Heart left ventricle (tissue), 16 donors: ENCODE results near the gene TAMM41. TPM values are rescaled to one million over a fixed set of nuclear protein-coding genes. Genes with fewer than 3 reads are reported as not detected.
"Not testable (repeated sequence)": the region's sequence is repeated elsewhere in the genome, so short reads cannot be mapped to it uniquely, and the experiment has no call there.

ENCODE experiments used
- ATAC-seq, 4 donors: fragments of 200-7000 bp; cut with Tn5 transposase; one replicate each; pipeline ENCODE4 v1.9.1; 2020 to 2022; ENCODE audit warnings: moderate library complexity in 4 of 4, mild to moderate bottlenecking in 3 of 4, moderate number of reproducible peaks in 1 of 4
- DNase-seq, 5 donors: peaks; one replicate each; pipeline ENCODE4 v3.0.0-alpha.2; 2020
- H3K27ac ChIP-seq, 12 donors: fragments of 200-600 bp; sonication (generic) in 4 of 12; one replicate each; pipeline versions ENCODE4 v1.5.0 to v1.8.0; 2016 to 2022; ENCODE audit warnings: mild to moderate bottlenecking in 2 of 12
- H3K27me3 ChIP-seq, 9 donors: fragments of 200-600 bp; sonication (generic) in 2 of 9; one replicate each; pipeline versions ENCODE4 v1.5.1 to v1.8.0; 2016 to 2022; ENCODE audit warnings: mild to moderate bottlenecking in 3 of 9
- H3K36me3 ChIP-seq, 9 donors: fragments of 200-600 bp; sonication (generic) in 2 of 9; one replicate each; pipeline versions ENCODE4 v1.5.0 to v1.8.0; 2018 to 2022; ENCODE audit warnings: mild to moderate bottlenecking in 2 of 9
- H3K4me1 ChIP-seq, 12 donors: fragments of 200-600 bp; sonication (generic) in 4 of 12; one replicate each; pipeline versions ENCODE4 v1.5.0 to v1.8.0; 2016 to 2022; ENCODE audit warnings: mild to moderate bottlenecking in 3 of 12
- H3K4me3 ChIP-seq, 12 donors: fragments of 200-600 bp; sonication (generic) in 4 of 12; one replicate each; pipeline versions ENCODE4 v1.5.0 to v1.8.0; 2017 to 2022; ENCODE audit warnings: mild to moderate bottlenecking in 9 of 12, moderate library complexity in 4 of 12
- H3K9me3 ChIP-seq, 12 donors: fragments of 200-600 bp; sonication (generic) in 4 of 12; one replicate each; pipeline versions ENCODE4 v1.5.0 to v1.8.0; 2016 to 2022; ENCODE audit warnings: mild to moderate bottlenecking in 1 of 12
- POLR2A ChIP-seq, 2 donors: fragments of 450-650 bp; IDR thresholded peaks; one replicate each; pipeline ENCODE4 v1.6.1; 2017; ENCODE audit warnings: antibody characterized with exemption in 2 of 2, mild to moderate bottlenecking in 2 of 2, moderate library complexity in 2 of 2
- WGBS, 4 donors: extraction: QIAGEN DNeasy Blood & Tissue Kit in 2 of 4; methylation state at CpG; one replicate each; pipeline versions ENCODE4 v1.1.5 to v1.1.7; 2013 to 2018; 5-methylcytosine and 5-hydroxymethylcytosine counted together
- intact Hi-C, 10 donors: fragments of 100-400 bp; cut with DNase I; formaldehyde crosslinking; loops; one replicate each; pipeline versions ENCODE4 v1.11.1 to v1.14.2; 2022
- polyA plus RNA-seq, 2 donors: library from polyadenylated mRNA; stranded (reverse); fragments of 200-250 nt; gene quantifications; one replicate each; pipeline ENCODE4 v1.2.3, GENCODE V29; 2013
- total RNA-seq, 9 donors: library from RNA; depleted of rRNA in 2 of 9; stranded (reverse); fragments of >200 nt in 2 of 9; fragmentation: NEBNext Ultra II Directional in 3 of 9; extraction: Animal tissue kit (Norgen Biotek cat#: 25700) in 3 of 9; gene quantifications; one replicate each; pipeline versions ENCODE4 v1.1.0 to v1.2.4, GENCODE V29; 2016 to 2023
- TF ChIP-seq, protein P1 (sequence below), 12 donors: fragments of 200-600 bp; sonication (generic) in 4 of 12; IDR thresholded peaks; one replicate each; pipeline versions ENCODE4 v1.5.0 to v1.8.0; 2018 to 2022; ENCODE audit warnings: antibody characterized with exemption in 12 of 12, mild to moderate bottlenecking in 5 of 12
- donor health status: ischemic (EF 13 %, LVEDD 7.1; RV severe dilation, severe dysfunction).
- donor health status: healthy with polysubstance abuse.
- donor health status: DM: no; HTN: yes; CAD: no.
- donor health status: DM: no; HTN: no; CAD: no.
- donor health status: ischemic (EF 25% LVEDD 6.9; RV normal size, moderate dysfunction).
- donor health status: ischemic (EF 25% LVEDD 5.7; RV mildly dilated, moderate dysfunction).
- donor health status: healthy.
- donor health status: DM: yes; HTN: yes; CAD: no.
- donor health status: ischemic (EF 35%, LVEDD 5.7; RV mildly dilated, moderate dysfunction).
- donor health status: nonischemic (EF 11% LVEDD 7.7; RV severe dilation, severe dysfunction).
- donor health status: DM: yes; HTN: yes; CAD: no.
- donor health status: PGD.
- donor health status: ischemic (EF 29% LVEDD 5.4; RV normal size, mild dysfunction).
- donor health status: nonischemic (EF 23%, LVEDD 6.1; RV moderate dilation, normal function).

Gene TAMM41
- total and polyA plus RNA-seq, 11 donors = 4.5 to 12.7 (median 10.8) TPM

DNA sequence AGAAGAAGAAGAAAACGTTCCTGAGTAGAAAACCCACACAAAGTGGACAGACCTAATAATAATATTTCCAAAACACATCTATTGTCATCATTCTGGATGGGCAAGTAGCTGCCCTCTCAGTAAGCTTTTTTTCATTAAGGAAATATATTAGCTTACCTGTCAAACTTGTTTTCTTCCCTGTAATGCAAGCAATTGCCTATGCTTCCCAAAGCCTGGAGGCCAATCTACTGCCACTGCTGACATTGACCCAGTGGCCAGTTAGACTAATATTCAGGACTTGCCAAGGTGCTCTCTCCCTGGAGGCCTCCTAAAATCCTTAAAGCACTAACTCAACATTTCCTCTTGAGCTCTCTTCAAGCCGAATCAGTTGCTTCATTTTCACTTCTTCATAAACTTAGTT lies 86.7 kb downstream of the TAMM41 start:
- 76 to 88% (median 83%) methylated on average over 2 of the region's 2 CpGs for WGBS, 4 donors
- Histone ChIP-seq H3K4me1 (no peaks in the 10 kb centered on the region), H3K36me3 (no peaks in the 10 kb centered on the region), H3K4me3 (no peak overlapping the region), H3K27me3 (no peaks in the 10 kb centered on the region), H3K9me3 (no peaks in the 10 kb centered on the region), H3K27ac (no peak overlapping the region)
- ATAC-seq (no peak), DNase-seq (no peak)
- TF ChIP-seq, protein P1, sequence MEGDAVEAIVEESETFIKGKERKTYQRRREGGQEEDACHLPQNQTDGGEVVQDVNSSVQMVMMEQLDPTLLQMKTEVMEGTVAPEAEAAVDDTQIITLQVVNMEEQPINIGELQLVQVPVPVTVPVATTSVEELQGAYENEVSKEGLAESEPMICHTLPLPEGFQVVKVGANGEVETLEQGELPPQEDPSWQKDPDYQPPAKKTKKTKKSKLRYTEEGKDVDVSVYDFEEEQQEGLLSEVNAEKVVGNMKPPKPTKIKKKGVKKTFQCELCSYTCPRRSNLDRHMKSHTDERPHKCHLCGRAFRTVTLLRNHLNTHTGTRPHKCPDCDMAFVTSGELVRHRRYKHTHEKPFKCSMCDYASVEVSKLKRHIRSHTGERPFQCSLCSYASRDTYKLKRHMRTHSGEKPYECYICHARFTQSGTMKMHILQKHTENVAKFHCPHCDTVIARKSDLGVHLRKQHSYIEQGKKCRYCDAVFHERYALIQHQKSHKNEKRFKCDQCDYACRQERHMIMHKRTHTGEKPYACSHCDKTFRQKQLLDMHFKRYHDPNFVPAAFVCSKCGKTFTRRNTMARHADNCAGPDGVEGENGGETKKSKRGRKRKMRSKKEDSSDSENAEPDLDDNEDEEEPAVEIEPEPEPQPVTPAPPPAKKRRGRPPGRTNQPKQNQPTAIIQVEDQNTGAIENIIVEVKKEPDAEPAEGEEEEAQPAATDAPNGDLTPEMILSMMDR (IDR thresholded peaks at IDR 0.05) = no peak
- no peak for TF ChIP-seq POLR2A (IDR thresholded peaks at IDR 0.05)
- intact Hi-C loops = no loop called here

DNA sequence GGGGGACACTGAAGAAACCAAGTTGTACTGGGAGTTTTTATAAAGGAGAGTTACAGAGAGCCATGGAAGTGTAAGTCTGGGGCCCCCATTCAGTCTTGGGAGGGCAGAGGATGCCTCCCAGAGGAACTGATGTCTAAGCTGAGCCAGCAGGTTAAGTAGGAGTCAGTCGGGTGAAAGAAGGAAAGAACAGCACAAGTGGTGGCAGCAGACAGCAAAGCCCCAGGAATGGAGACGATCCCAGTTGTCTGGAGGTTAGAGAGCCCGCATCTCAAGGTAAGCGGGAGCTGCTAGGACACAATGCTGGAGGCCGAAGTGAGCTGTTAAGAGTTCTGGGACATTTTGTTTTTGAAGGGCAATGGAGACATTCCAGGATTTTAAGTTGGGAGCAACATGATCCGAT lies 88.8 kb downstream of the TAMM41 start:
- ATAC-seq (no peak), DNase-seq (no peak)
- Histone ChIP-seq H3K36me3 (no peaks in the 10 kb centered on the region), H3K9me3 (no peaks in the 10 kb centered on the region), H3K27me3 (no peaks in the 10 kb centered on the region), H3K27ac (no peak overlapping the region), H3K4me3 (no peak overlapping the region), H3K4me1 (no peaks in the 10 kb centered on the region)
- TF ChIP-seq POLR2A (IDR thresholded peaks at IDR 0.05) = no peak
- TF ChIP-seq, protein P1 (IDR thresholded peaks at IDR 0.05) = no peak
- intact Hi-C loops = no loop called here
- 79 to 85% (median 83%) methylated on average over 6 of the region's 6 CpGs for WGBS, 4 donors

DNA sequence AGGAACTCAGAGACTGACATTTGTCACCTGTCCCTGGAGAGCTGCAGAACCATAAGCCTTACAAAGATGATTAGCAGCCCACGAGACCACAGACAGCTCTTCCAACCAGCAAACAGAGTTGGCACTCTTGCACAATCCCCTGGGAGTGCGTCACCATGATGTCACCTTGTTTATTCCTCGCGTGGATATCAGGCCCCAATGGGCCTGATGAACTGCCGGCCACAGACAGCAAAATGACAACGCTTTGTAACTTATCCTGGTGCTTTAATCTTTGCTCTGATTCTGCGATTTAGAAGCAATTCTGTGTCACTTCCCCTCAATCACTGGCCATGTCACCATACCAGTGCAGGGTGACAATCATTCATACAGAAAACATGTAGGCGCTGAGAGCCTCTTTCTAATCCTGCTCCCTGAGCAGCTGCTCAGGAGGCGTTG lies 89.2 kb downstream of the TAMM41 start:
- no peak overlapping the region for H3K4me3 ChIP-seq
- H3K4me1 ChIP-seq = no peaks in the 10 kb centered on the region
- no peaks in the 10 kb centered on the region for H3K9me3 ChIP-seq
- ATAC-seq = no peak
- TF ChIP-seq POLR2A (IDR thresholded peaks at IDR 0.05) = no peak
- TF ChIP-seq, protein P1 (IDR thresholded peaks at IDR 0.05) = no peak
- WGBS, 4 donors = 51 to 78% (median 65%) methylated on average over 9 of the region's 9 CpGs
- H3K27ac ChIP-seq = no peak overlapping the region
- H3K36me3 ChIP-seq = no peaks in the 10 kb centered on the region
- no peaks in the 10 kb centered on the region for H3K27me3 ChIP-seq
- intact Hi-C loops = no loop called here
- DNase-seq = no peak

DNA sequence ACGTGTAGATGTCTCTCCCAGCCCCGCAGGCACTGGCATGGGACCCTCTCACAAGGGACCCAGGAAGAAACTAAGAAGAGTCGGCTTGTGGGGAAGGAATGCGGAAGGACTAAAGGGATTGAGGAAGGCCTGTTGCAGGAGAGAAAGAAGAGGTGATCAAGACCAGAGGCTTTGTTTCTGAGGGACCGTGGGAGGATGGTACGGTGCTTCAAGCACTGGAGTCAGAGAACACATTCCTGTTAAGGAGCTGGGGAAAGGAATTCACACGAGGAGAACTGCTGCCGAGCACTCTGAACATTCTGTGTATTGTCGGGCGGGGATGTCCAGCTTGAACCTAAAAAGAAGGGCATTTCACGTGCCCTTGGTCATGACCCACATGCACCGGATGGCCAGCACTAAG lies 91.4 kb downstream of the TAMM41 start:
- WGBS, 4 donors = 76 to 85% (median 78%) methylated on average over 12 of the region's 12 CpGs
- H3K27ac ChIP-seq = no peak overlapping the region
- no peaks in the 10 kb centered on the region for H3K9me3 ChIP-seq
- ATAC-seq (no peak), DNase-seq (no peak)
- H3K27me3 ChIP-seq = no peaks in the 10 kb centered on the region
- H3K4me1 ChIP-seq = no peaks in the 10 kb centered on the region
- no peaks in the 10 kb centered on the region for H3K36me3 ChIP-seq
- TF ChIP-seq POLR2A (IDR thresholded peaks at IDR 0.05) = no peak
- TF ChIP-seq, protein P1 (IDR thresholded peaks at IDR 0.05) = no peak
- H3K4me3 ChIP-seq = no peak overlapping the region
- intact Hi-C loops = no loop called here

DNA sequence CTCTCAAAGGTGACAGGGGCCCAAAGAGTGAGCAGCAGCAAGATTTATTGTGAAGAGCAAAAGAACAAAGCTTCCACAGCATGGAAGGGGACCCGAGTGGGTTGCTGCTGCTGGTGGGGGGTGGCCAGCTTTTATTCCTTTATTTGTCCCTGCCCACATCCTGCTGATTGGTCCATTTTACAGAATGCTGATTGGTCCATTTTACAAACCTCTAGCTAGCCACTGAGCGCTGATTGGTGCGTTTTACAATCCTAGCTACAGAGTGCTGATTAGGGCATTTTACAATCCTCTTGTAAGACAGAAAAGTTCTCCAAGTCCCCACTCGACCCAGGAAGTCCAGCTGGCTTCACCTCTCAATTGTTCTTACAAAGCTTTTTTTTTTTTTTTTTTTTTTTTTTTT lies 94.4 kb downstream of the TAMM41 start:
- H3K9me3 ChIP-seq, H3K27ac ChIP-seq, intact Hi-C loops, H3K4me3 ChIP-seq, H3K27me3 ChIP-seq, H3K4me1 ChIP-seq, H3K36me3 ChIP-seq, DNase-seq, ATAC-seq: not testable (repeated sequence)
- 79 to 83% (median 82%) methylated on average over 4 of the region's 4 CpGs for WGBS, 4 donors

DNA sequence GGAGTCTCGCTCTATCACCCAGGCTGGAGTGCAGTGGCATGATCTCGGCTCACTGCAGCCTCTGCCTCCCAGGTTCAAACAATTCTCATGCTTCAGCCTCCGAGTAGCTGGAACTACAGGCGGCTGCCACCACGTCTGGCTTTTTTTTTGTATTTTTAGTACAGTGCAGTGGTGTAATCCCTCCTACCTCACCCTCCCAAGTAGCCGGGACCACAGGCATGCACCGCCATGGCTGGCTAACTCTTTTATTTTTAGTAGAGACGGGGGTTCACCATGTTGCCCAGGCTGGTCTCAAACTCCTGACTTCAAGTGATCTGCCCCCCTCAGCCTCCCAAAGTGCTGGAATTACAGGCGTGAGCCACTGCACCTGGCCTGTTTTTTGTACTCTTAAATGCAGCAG lies 98.4 kb downstream of the TAMM41 start:
- ATAC-seq, H3K9me3 ChIP-seq, H3K4me1 ChIP-seq, H3K4me3 ChIP-seq, DNase-seq, H3K27me3 ChIP-seq, H3K36me3 ChIP-seq, intact Hi-C loops, H3K27ac ChIP-seq: not testable (repeated sequence)
- 68 to 75% (median 73%) methylated on average over 9 of the region's 9 CpGs for WGBS, 4 donors
